UCSD-AML1 (cell line): ENCODE data around the gene SYNE2.
"Not testable (repeated sequence)": the region's sequence is repeated elsewhere in the genome, so short reads cannot be mapped to it uniquely, and the experiment has no call there.

Experiments
- DNase-seq: peaks from one replicate; lab custom pipeline; 2025; ENCODE audit not compliant: unreplicated experiment; lab: John Stamatoyannopoulos, UW

Gene SYNE2

DNA sequence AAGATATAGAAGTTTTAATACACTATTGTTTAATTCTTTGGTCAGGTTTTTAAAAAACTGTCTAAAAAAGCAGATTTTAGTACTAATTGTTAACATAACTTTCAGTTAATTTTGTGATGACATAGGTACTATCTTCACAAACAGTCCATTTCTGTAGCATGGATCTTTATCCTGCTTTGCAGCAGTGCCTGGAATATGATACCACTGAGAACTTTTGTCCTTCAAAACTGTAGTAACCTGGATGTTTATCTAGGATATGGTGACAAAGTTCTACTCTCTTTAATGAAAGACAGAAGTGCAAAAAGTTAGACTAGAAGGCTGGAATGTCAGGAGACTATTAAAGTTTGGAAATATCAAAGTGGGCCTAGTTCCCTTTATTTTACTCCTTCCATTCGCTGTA is 159.9 kb downstream of the SYNE2 start:
- no peak for DNase-seq

GRCh38 chr14:64025479-64025878 is 172.7 kb downstream of the SYNE2 start:
- no peak for DNase-seq

- DNase-seq = no peak
Observed at GRCh38 chr14:64026600-64026999, 173.8 kb downstream of the SYNE2 start.

DNA sequence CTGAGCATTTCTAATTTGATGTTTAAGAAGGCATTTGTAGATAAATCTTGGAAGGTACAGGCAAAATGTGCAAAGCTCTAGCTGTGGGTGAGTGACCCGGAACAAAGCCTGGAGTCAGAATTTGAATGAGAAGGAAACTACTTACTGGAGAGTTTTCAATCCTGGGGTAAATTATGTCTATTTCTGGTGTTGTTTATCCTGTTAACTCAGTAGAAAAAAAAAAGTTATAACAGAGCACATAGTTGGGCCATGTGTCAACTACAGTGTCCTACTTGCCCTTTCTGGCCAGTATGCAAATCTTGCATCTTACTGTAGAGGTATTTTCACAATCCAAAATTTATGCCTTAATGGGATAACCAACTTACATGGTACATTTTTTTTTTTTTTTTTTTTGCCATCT is 182.3 kb downstream of the SYNE2 start:
- DNase-seq = no peak

DNA sequence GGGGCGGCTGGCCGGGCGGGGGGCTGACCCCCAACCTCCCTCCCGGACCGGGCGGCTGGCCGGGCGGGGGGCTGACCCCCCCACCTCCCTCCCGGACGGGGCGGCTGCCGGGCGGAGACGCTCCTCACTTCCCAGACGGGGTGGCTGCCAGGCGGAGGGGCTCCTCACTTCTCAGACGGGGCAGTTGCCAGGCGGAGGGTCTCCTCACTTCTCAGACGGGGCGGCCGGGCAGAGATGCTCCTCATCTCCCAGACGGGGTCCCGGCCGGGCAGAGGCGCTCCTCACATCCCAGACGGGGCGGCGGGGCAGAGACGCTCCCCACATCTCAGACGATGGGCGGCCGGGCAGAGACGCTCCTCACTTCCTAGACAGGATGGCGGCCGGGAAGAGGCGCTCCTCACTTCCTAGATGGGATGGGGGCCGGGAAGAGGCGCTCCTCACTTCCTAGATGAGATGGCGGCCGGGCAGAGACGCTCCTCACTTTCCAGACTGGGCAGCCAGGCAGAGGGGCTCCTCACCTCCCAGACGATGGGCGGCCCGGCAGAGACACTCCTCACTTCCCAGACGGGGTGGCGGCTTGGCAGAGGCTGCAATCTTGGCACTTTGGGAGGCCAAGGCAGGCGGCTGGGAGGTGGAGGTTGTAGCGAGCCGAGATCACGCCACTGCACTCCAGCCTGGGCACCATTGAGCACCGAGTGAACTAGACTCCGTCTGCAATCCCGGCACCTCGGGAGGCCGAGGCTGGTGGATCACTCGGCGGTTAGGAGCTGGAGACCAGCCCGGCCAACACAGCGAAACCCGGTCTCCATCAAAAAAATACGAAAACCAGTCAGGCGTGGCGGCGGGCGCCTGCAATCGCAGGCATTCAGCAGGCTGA is 185.3 kb downstream of the SYNE2 start:
- not testable (repeated sequence) for DNase-seq

- no peak for DNase-seq
Observed at GRCh38 chr14:64038841-64039542, 186.2 kb downstream of the SYNE2 start.

DNA sequence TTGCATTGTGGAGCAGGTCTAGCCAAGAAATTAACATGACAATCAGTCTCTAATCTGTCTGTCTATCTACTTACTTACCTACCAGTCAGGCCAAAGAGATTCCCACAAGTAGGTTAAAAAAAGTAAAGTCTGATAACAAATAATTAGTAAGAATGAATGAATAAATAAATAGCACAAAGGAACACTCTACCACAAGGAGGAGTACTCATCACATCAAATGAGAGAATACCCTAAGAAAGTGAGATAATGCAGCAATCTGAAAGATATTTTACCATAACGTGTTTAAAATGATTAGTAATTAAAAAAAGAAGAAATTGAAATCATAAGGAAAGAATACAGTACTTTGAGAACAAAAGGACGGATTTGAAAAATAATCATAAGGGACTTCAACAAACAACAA is 187.2 kb downstream of the SYNE2 start:
- no peak for DNase-seq

DNA sequence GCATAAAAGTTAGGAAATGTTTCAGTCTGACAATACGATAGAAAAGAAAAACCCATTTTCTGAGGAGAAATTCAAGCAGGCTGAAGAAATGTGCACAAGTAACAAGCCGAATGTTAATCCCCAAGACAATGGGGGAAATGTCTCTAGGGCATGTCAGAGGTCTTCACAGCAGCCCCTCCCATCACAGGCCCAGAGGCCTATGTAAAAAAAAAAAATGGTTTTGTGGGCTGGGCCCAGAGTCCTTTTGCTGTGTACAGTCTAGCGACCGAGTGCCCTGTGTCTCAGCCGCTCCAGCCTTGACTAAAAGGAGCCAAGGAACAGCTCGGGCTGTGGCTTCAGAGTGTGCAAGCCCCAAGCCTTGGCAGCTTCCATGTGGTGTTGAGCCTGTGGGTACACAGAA is 190.5 kb downstream of the SYNE2 start:
- DNase-seq = not testable (repeated sequence)

GRCh38 chr14:64045091-64045490 is 192.3 kb downstream of the SYNE2 start:
- DNase-seq = no peak

DNA sequence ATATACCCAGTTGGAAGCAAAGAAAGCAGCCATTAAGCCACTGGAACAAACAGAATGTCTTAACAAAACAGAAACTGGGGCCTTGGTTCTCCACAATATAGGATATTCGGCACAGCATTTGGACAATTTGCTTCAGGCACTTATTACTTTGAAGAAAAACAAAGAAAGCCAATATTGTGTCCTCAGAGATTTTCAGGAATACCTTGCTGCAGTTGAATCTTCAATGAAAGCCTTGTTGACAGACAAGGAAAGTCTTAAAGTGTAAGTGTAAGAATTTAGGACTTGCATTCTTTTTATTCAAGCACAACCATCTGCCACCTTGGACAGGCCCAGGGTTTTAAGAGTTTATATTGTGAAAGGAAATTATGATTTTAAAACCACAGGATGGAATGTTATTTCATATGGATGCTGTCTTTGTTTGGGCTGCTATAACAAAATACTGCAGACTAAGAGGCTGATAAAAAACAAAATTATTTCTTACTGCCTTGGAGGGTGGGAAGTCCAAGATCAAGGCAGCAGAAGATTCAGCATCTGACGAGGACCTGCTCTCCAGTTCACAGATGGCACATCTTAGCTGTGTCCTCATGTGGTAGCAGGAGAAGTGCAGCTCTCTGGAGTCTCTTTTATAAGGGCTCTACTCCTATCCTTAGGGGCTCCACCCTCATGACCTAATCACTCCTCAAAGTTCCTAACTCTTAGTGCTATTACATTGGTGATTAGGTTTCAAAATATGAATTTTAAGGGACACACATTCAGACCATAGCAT is 197.0 kb downstream of the SYNE2 start:
- no peak for DNase-seq

- no peak for DNase-seq
Observed at GRCh38 chr14:64053694-64054669, 201.2 kb downstream of the SYNE2 start.

GRCh38 chr14:64059454-64060198 is 206.8 kb downstream of the SYNE2 start:
- DNase-seq = no peak

DNA sequence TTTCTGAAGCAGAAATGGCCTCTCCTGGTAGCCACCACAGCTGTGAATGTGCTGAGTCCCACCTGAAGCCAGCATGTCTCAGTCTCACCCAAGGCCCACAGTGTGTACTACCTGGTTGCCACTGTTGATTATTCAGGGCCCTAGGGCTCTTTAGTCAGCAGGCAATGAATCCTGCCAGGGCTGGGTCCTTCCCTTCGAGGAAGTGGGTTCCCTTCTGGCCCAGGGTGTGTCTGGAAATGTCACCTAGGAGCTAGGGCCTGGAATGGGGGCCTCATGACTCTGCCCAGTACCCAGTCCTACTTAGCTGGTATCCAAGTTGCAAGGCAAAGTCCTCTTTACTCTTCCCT is 207.4 kb downstream of the SYNE2 start:
- DNase-seq = no peak

DNA sequence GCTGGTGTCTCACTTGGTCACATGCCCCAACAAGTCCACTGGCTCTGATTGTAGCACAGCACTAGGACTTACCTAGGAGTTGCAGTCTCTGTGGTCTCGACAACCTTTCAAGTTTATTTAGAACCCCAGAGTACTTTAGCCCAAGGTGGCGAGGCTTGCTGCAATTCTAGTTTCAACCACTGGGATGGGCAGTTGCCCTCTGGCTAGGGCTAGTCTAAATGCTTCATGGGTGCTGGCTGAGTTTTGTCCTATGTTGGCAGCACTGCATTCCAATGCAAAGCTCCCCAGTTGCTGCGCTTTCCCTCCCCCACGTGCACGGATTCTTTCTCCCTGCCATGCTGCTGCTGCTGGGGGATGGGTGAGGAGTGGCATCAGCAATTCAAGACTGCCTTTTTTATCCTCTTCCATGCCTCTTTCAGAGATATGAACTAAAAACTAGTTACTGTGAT is 207.9 kb downstream of the SYNE2 start:
- DNase-seq = no peak

- no peak for DNase-seq
Observed at GRCh38 chr14:64061115-64061514, 208.3 kb downstream of the SYNE2 start.

GRCh38 chr14:64061706-64062105 is 208.9 kb downstream of the SYNE2 start:
- no peak for DNase-seq

- DNase-seq = no peak
Observed at GRCh38 chr14:64062381-64063115, 209.7 kb downstream of the SYNE2 start.

- DNase-seq = no peak
Observed at GRCh38 chr14:64064447-64064846, 211.6 kb downstream of the SYNE2 start.
